OCI-LY3 (cell line): ENCODE data around the gene SLC38A5.

Experiments
- H2AFZ ChIP-seq: fragments of 200-600, 300-600 bp; shearing (Covaris generic); 2 replicates; pipeline ENCODE4 v1.6.0; 2014; ENCODE audit warnings: antibody characterized with exemption, low read depth, low read length
- H3K27ac ChIP-seq: fragments of 200-600, 300-600 bp; sonication (generic); 2 replicates; pipeline ENCODE4 v1.5.1; 2014; ENCODE audit warnings: mild to moderate bottlenecking, low read length, moderate library complexity, mixed read lengths
- H3K27me3 ChIP-seq: fragments of 200-600, 300-600 bp; sonication (generic); 2 replicates; pipeline ENCODE4 v1.6.1; 2014; ENCODE audit warnings: low read depth, low read length, mixed read lengths
- H3K36me3 ChIP-seq: fragments of 200-600, 300-600 bp; sonication (generic); replicated peaks from 2 replicates; pipeline ENCODE3; 2014; ENCODE audit warnings: low read depth, low read length, mixed read lengths
- H3K4me1 ChIP-seq: fragments of 300-600, 200-600 bp; sonication (generic); 2 replicates; pipeline ENCODE4 v1.6.1; 2014; ENCODE audit warnings: low read length, mixed read lengths
- H3K4me2 ChIP-seq: fragments of 200-600, 300-600 bp; sonication (generic); 2 replicates; pipeline ENCODE4 v1.6.1; 2014; ENCODE audit warnings: low read length, mixed read lengths
- H3K4me3 ChIP-seq: fragments of 300-600, 200-600 bp; sonication (generic); 2 replicates; pipeline ENCODE4 v1.5.1; 2014; ENCODE audit warnings: antibody characterized with exemption, mild to moderate bottlenecking, low read length, moderate library complexity
- H3K79me2 ChIP-seq: fragments of 300-600, 200-600 bp; shearing (Covaris generic); 2 replicates; pipeline ENCODE4 v1.6.1; 2014; ENCODE audit warnings: mild to moderate bottlenecking, low read length, mixed read lengths
- H3K9ac ChIP-seq: fragments of 300-600, 200-600 bp; shearing (Covaris generic); 2 replicates; pipeline ENCODE4 v1.6.0; 2014; ENCODE audit warnings: mild to moderate bottlenecking, low read length, moderate library complexity
- H3K9me3 ChIP-seq: fragments of 200-600, 300-600 bp; shearing (Covaris generic); 2 replicates; pipeline ENCODE4 v1.6.1; 2014; ENCODE audit warnings: low read length, mixed read lengths; ENCODE audit not compliant: insufficient read depth
- H4K20me1 ChIP-seq: fragments of 200-600, 300-600 bp; sonication (generic); 2 replicates; pipeline ENCODE4 v1.6.1; 2016; ENCODE audit warnings: low read length, mixed read lengths; ENCODE audit not compliant: insufficient read depth
- EZH2phosphoT487 ChIP-seq: fragments of 200-600 bp; shearing (Covaris generic); IDR thresholded peaks from 2 replicates; pipeline ENCODE4 v1.6.1; 2018; ENCODE audit warnings: antibody characterized with exemption, mixed run types, low read depth
- TF ChIP-seq, protein P1 (sequence below): fragments of 200-600, 300-600 bp; sonication (generic); IDR thresholded peaks from 2 replicates; pipeline ENCODE4 v1.5.1; 2014; ENCODE audit warnings: antibody characterized with exemption, low read length, low read depth

Gene SLC38A5

DNA sequence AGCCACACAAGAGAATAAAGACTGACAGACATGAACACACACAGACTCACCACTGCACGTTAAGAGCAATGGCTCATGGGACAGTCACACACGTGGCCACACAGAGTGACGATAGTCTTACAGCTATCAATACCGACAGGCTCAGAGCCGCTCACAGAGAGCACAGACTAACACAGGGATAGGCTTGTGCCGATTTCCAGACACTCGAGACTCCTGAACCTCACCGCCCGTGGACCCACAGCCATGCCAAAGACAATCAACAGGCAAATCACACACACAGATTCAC, 716 bp upstream of the SLC38A5 start:
- Histone ChIP-seq H3K9me3 (no peaks in the 10 kb centered on the region), H2AFZ (no peak overlapping the region), H3K79me2 (peaks cover 45% of the 10 kb centered on the region), H3K27ac (no peak overlapping the region), H3K36me3 (peaks cover 6% of the 10 kb centered on the region), H3K4me2 (no peak overlapping the region), H3K4me1 (peaks cover 27% of the 10 kb centered on the region), H4K20me1 (no peaks in the 10 kb centered on the region), H3K9ac (no peak overlapping the region), H3K27me3 (no peaks in the 10 kb centered on the region), H3K4me3 (no peak overlapping the region)
- TF ChIP-seq EZH2phosphoT487: no peak

DNA sequence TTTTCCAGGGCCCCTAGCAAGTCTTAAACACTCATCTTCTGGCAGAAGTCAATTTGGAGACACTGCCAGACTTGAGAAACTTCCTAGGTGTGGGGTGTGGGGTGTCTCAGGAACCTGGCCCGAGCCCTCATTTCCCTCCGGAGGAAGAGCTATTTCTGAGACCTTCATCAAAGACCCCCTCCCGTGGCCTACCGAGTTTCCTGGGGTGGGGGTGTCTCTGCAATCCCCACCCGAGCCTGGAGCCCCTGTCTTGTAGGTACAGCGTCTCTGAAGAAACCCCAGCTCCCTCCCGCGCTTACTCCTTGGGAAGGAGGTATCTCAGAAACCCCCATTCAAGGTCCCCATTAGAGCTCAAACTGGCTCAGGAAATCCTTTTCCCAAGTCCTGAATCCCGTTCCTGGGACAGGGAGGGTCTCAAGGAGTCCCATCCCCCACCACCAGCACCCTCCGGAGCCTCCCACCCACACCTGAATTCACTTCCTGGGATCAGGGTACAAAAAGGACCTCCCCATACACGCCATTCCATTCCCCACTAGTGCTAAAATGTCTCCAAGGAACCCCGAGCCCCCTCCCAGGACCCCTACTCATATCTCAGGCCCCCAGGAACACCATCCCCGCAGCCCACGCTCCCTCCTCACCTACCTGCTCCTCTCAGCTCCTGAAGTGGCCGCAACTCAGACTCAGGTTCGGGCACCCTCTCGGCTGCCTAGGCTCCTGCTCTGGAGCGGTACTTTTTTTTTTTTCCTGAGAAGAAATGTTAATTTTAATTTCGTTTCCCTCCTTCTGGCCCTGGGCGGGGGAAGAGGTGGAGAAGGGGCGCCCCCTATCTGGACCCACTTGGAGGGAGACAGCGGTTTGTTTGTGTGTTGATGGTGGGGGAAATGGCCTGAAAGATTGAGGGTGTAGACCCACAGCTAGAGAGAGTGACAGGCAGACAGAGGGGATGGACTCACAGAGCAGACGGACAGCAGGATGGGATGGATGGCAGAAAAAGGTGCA, 1.1 kb downstream of the SLC38A5 start:
- H3K36me3 ChIP-seq: peaks cover 12% of the 10 kb centered on the region
- H2AFZ ChIP-seq: peak overlapping the region; percentile 94
- peak overlapping the region; percentile 94 for H3K4me3 ChIP-seq
- H4K20me1 ChIP-seq: no peaks in the 10 kb centered on the region
- H3K27me3 ChIP-seq: no peaks in the 10 kb centered on the region
- peaks cover 18% of the 10 kb centered on the region for H3K4me1 ChIP-seq
- peak overlapping the region; percentile 66 for H3K27ac ChIP-seq
- peak overlapping the region; percentile 95 for H3K4me2 ChIP-seq
- peak overlapping the region; percentile 98 for H3K9ac ChIP-seq
- TF ChIP-seq EZH2phosphoT487: no peak
- TF ChIP-seq, protein P1, sequence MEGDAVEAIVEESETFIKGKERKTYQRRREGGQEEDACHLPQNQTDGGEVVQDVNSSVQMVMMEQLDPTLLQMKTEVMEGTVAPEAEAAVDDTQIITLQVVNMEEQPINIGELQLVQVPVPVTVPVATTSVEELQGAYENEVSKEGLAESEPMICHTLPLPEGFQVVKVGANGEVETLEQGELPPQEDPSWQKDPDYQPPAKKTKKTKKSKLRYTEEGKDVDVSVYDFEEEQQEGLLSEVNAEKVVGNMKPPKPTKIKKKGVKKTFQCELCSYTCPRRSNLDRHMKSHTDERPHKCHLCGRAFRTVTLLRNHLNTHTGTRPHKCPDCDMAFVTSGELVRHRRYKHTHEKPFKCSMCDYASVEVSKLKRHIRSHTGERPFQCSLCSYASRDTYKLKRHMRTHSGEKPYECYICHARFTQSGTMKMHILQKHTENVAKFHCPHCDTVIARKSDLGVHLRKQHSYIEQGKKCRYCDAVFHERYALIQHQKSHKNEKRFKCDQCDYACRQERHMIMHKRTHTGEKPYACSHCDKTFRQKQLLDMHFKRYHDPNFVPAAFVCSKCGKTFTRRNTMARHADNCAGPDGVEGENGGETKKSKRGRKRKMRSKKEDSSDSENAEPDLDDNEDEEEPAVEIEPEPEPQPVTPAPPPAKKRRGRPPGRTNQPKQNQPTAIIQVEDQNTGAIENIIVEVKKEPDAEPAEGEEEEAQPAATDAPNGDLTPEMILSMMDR: peak; percentile 62
- no peaks in the 10 kb centered on the region for H3K9me3 ChIP-seq
- H3K79me2 ChIP-seq: peaks cover 49% of the 10 kb centered on the region

DNA sequence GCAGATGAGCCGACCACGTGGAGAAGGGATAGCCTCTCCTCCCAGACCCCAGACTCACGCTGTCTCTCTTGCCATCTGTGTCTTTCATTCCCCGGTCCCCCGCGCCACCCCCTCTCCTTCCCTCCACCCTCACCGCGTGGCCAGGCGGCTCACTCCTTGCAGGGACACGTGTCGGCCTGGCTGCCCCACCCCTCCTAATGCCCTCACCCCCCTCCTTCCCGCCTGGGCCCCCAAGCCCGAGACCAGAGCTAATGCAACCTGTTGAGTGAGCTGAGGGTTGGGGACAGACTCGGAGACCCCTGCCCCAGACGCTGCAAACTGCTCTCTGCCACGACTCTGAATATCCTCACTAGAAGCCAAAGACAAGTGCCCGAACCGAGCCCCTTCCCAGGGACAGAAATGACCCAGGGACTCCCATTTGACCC, 1.8 kb downstream of the SLC38A5 start:
- Histone ChIP-seq H4K20me1 (no peaks in the 10 kb centered on the region), H3K4me2 (peak overlapping the region; percentile 95), H3K27ac (peak overlapping the region; percentile 66), H2AFZ (peak overlapping the region; percentile 39; the same call in 1 of the 2 replicates), H3K36me3 (peaks cover 15% of the 10 kb centered on the region), H3K27me3 (no peaks in the 10 kb centered on the region), H3K4me1 (peaks cover 18% of the 10 kb centered on the region), H3K9ac (peak overlapping the region; percentile 98), H3K9me3 (no peaks in the 10 kb centered on the region), H3K4me3 (peak overlapping the region; percentile 94), H3K79me2 (peaks cover 52% of the 10 kb centered on the region)
- no peak for TF ChIP-seq EZH2phosphoT487
- TF ChIP-seq, protein P1: no peak

DNA sequence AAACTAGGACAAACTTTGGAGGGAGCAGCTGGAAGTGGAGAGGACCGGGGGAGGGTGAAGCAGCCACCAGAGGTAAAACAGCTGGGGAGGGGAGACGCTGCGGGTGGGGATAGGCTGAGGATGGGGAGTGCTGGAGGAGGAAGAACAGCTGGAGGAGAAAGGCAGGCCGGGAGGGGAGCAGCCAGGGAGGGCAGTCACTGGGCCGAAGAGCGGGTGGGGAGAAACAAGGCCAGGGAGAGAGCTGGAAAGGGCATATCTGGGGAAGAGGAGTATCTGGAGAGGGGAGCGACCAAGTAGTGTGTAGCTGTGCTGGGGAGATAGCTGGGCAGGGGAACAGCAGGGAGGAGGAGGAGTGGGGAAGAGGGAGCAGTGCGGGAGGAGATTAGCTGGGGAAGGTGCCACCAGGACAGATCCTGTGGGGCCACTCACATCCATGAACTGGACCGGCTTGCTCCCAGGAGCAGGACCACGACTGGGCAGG, 2.7 kb downstream of the SLC38A5 start:
- Histone ChIP-seq H3K36me3 (peaks cover 19% of the 10 kb centered on the region), H3K4me3 (peak overlapping the region; percentile 94), H3K27ac (peak overlapping the region; percentile 66; the same call in 1 of the 2 replicates), H3K9me3 (no peaks in the 10 kb centered on the region), H3K4me1 (peaks cover 18% of the 10 kb centered on the region), H3K79me2 (peaks cover 57% of the 10 kb centered on the region), H3K27me3 (no peaks in the 10 kb centered on the region), H4K20me1 (no peaks in the 10 kb centered on the region), H2AFZ (no peak overlapping the region), H3K4me2 (peak overlapping the region; percentile 95), H3K9ac (peak overlapping the region; percentile 98)
- TF ChIP-seq EZH2phosphoT487: no peak
- TF ChIP-seq, protein P1: no peak
